ENCODE data around the gene COPS3.

Gene COPS3

DNA sequence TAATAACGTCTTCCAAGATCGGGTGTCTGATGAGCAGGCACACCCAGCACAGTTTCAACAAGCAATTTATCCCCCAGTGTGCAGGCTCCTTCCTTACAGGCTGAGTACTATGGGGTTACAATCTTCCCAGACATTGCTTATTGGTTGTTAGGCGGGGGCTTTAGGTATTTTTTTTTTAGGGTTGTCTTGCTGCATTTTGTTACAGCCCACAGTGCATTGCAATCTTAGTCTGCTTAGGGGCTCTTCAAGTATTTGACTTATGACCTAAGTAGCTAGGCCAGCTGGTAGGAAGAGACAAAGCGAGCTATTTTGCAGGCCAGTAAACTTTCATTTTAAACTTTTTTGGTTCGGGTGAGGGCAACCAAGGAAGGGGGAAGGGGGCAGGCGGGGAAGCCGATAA, 80.7 kb downstream of the COPS3 start:
- no peak for ATAC-seq

DNA sequence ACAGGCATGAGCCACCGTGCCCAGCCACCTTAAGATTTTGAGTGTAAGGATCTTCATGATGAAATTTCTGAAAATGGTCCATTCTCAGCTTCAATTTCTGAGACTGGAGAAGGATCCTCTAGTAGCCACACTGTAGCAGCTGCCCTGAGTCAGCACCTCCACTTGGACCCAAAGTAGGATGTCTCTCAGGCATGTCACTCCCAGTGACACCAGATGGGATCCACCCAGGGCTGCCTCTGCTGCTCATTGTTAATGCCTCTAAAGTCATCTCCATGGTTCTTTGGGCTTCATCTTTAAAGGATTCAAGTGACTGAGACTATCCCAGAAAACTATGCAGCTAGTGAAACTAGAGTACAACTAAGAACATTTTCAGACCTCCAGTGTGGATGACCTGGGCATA, 82.8 kb downstream of the COPS3 start:
- no peak for TF ChIP-seq ESRRG (CRISPR knock-in tag; IDR thresholded peaks at IDR 0.05)
- TF ChIP-seq ZFP30 (CRISPR knock-in tag; IDR thresholded peaks at IDR 0.05) = no peak
- no peak for TF ChIP-seq BACH2 (CRISPR knock-in tag; IDR thresholded peaks at IDR 0.05; ENCODE audit: borderline replicate concordance)
- TF ChIP-seq GLIS3 (CRISPR knock-in tag; IDR thresholded peaks at IDR 0.05) = no peak
- no peak for TF ChIP-seq ISL1 (CRISPR knock-in tag; IDR thresholded peaks at IDR 0.05)
- TF ChIP-seq, protein P1, sequence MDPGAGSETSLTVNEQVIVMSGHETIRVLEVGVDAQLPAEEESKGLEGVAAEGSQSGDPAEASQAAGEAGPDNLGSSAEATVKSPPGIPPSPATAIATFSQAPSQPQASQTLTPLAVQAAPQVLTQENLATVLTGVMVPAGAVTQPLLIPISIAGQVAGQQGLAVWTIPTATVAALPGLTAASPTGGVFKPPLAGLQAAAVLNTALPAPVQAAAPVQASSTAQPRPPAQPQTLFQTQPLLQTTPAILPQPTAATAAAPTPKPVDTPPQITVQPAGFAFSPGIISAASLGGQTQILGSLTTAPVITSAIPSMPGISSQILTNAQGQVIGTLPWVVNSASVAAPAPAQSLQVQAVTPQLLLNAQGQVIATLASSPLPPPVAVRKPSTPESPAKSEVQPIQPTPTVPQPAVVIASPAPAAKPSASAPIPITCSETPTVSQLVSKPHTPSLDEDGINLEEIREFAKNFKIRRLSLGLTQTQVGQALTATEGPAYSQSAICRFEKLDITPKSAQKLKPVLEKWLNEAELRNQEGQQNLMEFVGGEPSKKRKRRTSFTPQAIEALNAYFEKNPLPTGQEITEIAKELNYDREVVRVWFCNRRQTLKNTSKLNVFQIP (CRISPR knock-in tag; IDR thresholded peaks at IDR 0.05; ENCODE audit: borderline replicate concordance, low read depth) = no peak
- no peak for ATAC-seq

More for the DNA sequence above, 80.7 kb downstream of the COPS3 start:
- TF ChIP-seq, protein P2, sequence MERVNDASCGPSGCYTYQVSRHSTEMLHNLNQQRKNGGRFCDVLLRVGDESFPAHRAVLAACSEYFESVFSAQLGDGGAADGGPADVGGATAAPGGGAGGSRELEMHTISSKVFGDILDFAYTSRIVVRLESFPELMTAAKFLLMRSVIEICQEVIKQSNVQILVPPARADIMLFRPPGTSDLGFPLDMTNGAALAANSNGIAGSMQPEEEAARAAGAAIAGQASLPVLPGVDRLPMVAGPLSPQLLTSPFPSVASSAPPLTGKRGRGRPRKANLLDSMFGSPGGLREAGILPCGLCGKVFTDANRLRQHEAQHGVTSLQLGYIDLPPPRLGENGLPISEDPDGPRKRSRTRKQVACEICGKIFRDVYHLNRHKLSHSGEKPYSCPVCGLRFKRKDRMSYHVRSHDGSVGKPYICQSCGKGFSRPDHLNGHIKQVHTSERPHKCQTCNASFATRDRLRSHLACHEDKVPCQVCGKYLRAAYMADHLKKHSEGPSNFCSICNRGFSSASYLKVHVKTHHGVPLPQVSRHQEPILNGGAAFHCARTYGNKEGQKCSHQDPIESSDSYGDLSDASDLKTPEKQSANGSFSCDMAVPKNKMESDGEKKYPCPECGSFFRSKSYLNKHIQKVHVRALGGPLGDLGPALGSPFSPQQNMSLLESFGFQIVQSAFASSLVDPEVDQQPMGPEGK (CRISPR knock-in tag; IDR thresholded peaks at IDR 0.05; ENCODE audit: borderline replicate concordance) = no peak

DNA sequence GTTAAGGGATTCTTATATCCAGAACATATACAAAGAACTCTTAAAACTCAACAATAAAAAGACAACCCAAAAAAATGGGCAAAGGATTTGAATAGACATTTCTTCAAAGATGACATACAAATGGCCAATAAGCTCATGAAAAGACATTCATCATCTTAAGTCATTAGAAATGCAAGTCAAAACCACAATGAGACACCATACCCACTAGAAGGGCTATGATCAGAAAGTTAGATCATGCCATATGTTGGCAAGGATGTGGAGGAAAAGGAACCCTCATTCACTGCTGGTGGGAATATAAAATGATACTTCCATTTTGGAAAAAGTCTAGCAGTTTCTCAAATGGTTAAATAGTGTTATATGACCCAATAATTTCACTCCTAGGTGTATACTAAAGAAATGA, 84.3 kb downstream of the COPS3 start:
- TF ChIP-seq, protein P1 (CRISPR knock-in tag; IDR thresholded peaks at IDR 0.05; ENCODE audit: borderline replicate concordance, low read depth) = no peak
- TF ChIP-seq ARNTL (CRISPR knock-in tag; IDR thresholded peaks at IDR 0.05; ENCODE audit: borderline replicate concordance, low read depth) (no peak), ZC3H10 (CRISPR knock-in tag; IDR thresholded peaks at IDR 0.05) (no peak), ZFP3 (CRISPR knock-in tag; IDR thresholded peaks at IDR 0.05) (no peak), ZNF8 (CRISPR knock-in tag; IDR thresholded peaks at IDR 0.05) (no peak)
- TF ChIP-seq, protein P3, sequence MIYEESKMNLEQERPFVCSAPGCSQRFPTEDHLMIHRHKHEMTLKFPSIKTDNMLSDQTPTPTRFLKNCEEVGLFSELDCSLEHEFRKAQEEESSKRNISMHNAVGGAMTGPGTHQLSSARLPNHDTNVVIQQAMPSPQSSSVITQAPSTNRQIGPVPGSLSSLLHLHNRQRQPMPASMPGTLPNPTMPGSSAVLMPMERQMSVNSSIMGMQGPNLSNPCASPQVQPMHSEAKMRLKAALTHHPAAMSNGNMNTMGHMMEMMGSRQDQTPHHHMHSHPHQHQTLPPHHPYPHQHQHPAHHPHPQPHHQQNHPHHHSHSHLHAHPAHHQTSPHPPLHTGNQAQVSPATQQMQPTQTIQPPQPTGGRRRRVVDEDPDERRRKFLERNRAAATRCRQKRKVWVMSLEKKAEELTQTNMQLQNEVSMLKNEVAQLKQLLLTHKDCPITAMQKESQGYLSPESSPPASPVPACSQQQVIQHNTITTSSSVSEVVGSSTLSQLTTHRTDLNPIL (CRISPR knock-in tag; IDR thresholded peaks at IDR 0.05; ENCODE audit: low read depth) = no peak
- no peak for ATAC-seq
